ENCODE data around the gene DNAH2.

- TF ChIP-seq CTCF (IDR thresholded peaks at IDR 0.05) = no peak
- no peak for TF ChIP-seq POLR2A (IDR thresholded peaks at IDR 0.05)
Measured at GRCh38 chr17:7830616-7831015, 113.1 kb downstream of the DNAH2 start.
